SH-SY5Y (cell line): ENCODE results near the gene CKMT2.

Source experiments
- GATA2 ChIP-seq: IDR thresholded peaks from 2 replicates; pipeline ENCODE4 v1.6.1; 2011; ENCODE audit warnings: mild to moderate bottlenecking, low read depth, low read length
- GATA3 ChIP-seq: IDR thresholded peaks from 2 replicates; pipeline ENCODE4 v1.6.1; 2011; ENCODE audit warnings: low read depth, mild to moderate bottlenecking, low read length, moderate library complexity

Gene CKMT2

GRCh38 chr5:81233080-81233634 lies at the start of gene CKMT2:
CKMT2 (plus strand) TSS chr5:81233322; CDS start chr5:81251133, 17,811 bp downstream.
- no peak for TF ChIP-seq GATA2
- no peak for TF ChIP-seq GATA3

DNA sequence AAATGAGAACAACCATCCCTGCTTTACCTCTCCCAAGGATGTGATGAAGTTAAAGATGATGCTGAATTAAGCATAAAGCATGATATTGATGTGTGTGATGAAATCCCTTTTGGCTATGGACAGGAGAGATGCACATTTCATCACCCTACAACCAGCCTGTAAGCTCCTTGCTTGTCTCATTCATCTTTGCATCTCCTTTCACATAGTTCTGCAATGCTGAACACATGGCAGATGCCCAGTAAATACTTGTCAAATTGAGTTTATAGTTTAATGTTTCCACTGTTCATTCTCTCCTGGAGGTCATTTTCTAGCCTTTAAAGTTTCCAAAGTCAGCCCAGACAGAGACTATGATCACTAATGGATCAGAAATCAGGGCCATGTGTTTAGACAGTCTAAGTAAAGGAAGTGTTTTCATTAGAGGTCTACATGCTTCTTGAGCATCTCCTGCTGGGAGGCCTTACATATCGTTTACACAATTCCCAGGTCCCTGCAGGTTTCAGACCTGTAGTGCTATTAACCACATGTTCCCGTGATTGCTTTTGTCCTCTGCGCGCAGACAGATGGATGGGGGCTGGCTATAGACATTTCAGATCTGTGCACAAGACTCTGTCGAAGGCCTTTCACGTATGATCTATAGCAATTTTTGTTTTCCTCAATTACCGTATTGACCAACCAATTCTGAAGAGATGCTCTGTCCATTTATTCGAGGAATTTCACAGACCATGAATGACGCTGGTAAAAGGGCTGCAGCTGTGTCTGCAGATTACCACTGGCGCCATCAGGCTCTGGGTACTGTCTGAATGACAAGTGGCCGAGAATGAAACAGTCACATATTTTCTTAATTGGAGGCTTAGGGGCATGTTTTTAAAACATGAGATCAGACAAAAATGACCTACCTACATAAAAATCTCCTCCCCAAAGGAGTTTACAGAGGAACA lies 49.0 kb upstream of the CKMT2 start:
- TF ChIP-seq GATA3 (no peak), GATA2 (peak; percentile 39)

DNA sequence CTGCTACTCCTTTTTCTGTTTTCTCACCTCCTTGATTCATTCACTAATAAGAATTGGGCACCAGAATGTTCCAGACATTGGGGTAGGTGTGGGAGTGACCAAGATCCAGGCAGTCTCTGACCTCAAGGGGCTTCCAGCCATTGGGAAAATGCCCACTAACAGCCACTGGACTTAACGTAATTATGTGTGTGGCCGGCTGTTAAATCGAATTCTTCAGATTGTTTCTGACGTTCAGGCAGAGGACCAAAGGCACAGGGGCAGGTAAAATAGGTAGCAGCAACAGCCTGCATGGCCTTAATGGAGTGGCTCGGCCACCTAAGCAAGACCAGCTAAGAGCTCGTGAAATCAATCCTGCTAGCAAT lies 48.4 kb upstream of the CKMT2 start:
- no peak for TF ChIP-seq GATA3
- TF ChIP-seq GATA2, result no peak

- no peak for TF ChIP-seq GATA2
- TF ChIP-seq GATA3, result no peak
These were observed 45.2 kb upstream of the CKMT2 start for GRCh38 chr5:81187885-81188284.

- TF ChIP-seq GATA2, result no peak
- no peak for TF ChIP-seq GATA3
These were observed 44.2 kb upstream of the CKMT2 start for GRCh38 chr5:81188962-81189361.

DNA sequence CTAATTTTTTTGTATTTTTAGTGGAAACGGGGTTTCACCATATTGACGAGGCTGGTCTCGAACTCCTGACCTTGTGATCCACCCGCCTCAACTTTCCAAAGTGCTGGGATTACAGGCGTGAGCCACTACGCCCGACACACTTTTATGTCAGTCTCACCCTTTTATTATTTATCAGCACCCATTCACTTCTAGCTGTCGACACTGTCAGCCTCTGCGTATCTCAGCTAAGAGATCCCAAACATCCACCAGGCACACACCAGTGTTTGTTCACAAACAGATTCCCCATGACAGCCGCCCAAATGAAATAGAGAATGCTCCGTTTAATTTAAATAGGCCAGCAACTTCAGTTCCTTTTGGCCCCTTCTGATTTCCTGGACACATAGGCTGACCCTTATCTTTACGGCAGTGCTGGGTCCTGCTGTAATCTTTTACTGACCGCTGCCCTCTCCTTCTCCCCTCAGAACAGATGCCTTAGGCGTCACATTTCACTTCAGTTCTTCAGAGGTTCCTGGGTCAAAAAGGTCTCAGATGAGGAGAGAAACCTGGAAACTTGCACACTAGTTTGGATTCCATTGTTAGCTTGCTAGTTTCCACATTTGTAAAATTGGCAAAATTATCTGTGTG lies 43.1 kb upstream of the CKMT2 start:
- TF ChIP-seq GATA2, result no peak
- TF ChIP-seq GATA3, result no peak

GRCh38 chr5:81191726-81192372 lies 41.3 kb upstream of the CKMT2 start:
- TF ChIP-seq GATA2 (no peak), GATA3 (no peak)

- TF ChIP-seq GATA3, result no peak
- TF ChIP-seq GATA2, result no peak
These were observed 40.8 kb upstream of the CKMT2 start for GRCh38 chr5:81192373-81192750.

DNA sequence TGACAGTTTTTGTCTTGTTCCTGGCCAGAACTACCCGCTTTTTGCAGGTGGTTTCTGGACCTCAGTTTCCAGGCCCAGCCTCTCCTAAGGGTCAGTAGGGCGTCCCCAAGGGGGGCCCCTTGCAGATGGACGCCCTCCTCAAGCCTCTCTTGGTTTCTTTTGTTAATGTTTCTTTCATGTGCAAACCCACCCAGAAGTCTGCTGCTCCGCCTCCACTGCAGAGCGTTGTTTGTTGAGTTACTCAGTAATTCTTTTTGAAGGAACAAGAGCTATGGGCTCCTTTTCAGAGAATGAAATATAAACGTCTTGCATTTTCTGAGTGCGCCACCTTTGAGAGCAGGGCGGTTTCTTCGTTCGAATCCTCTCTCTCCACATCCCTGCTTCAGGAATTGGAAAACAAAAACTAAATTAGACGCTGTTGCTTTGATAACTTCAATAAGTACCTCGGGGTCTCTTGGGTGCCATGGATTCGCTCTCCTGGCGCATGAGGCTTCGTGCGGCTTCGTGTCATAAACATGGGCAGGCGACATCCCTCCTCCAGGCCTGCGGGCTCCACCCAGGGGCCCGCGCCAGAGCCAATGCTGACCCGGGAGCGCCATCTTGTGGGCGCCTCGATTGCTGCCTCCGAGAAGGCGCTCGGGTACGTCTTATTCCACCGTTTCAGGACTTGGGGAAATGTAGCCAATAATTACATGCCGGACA lies 38.3 kb upstream of the CKMT2 start:
- TF ChIP-seq GATA3, result no peak
- TF ChIP-seq GATA2, result no peak

DNA sequence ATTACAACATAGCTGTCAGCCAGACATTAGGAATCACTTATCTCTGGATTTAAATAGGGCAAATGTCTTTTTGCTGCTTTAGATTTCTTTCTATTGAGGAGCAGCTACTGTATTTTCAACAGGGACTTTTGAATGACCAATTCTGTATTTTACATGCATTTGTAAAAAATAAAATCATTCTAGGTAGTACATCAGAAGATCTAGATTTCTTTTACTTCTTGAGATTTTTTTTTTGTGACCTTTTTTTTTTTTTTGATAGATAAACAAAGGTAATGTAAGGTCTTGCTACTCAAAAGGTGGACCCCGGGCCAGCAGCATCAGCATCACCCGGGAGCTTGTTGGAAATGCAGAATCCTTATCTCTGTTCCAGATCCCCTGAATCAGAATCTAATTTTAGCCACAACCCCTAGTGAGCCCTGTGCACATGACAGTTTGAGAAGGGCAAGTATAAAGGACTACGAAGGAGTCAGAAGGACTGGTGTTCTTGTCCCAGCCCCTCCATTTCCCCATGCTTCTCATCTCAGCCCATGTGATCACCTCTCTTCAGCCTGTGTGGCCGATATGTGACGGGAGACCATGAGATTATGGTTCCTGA lies 37.7 kb upstream of the CKMT2 start:
- TF ChIP-seq GATA3 (0 out of 2 replicates have a peak, but pooled peaks have one; percentile 44), GATA2 (peak; percentile 91)

DNA sequence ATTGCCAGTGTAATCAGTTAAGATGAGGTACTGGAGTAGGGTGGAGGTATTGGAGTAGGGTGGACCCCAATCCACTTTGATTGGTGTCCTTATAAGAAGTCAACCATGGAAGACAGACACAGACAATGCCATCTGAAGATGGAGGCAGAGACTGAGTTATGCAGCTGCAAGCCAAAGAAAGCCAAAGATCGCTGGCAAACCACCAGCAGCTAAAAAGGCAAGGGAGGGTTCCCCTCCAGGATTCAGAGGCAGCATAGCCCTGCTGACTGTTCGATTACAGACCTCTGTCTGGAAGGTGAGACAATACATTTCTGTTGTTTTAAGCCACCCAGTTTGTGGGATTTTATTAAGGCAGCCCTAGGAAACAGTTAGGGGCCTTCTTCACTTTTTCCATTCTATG lies 30.5 kb upstream of the CKMT2 start:
- TF ChIP-seq GATA2, result no peak
- TF ChIP-seq GATA3, result no peak

GRCh38 chr5:81203729-81204128 lies 29.4 kb upstream of the CKMT2 start:
- TF ChIP-seq GATA2 (no peak), GATA3 (no peak)

GRCh38 chr5:81204205-81204604 lies 28.9 kb upstream of the CKMT2 start:
- TF ChIP-seq GATA3 (no peak), GATA2 (no peak)
